WTC11 (cell line): ENCODE data around the gene FAR1. TPM values are rescaled to one million over a fixed set of nuclear protein-coding genes. Genes with fewer than 3 reads are reported as not detected.

Experiments
- ATAC-seq: fragments of 200-7000 bp; cut with Tn5 transposase; 2 replicates; pipeline ENCODE4 v1.10.0; 2021; ENCODE audit warnings: mild to moderate bottlenecking, moderate library complexity
- CTCF ChIA-PET: fragments of 300-600 bp; sonication (Branson Sonifier 250); formaldehyde crosslinking; loops from one replicate; lab custom pipeline; 2021; ENCODE audit warnings: antibody characterized with exemption; lab: Charles Lee
- POLR2A ChIA-PET: fragments of 350-600 bp; sonication (Branson Sonifier 250); formaldehyde crosslinking; loops from one replicate; lab custom pipeline; 2021; ENCODE audit warnings: antibody characterized with exemption; lab: Charles Lee
- DNase-seq: peaks from one replicate; pipeline ENCODE4 v3.0.0; 2021; ENCODE audit warnings: low spot score
- H3K27ac Mint-ChIP-seq: 2 replicates; pipeline ENCODE4 v1.8.0; 2021; ENCODE audit warnings: mixed read lengths
- H3K27me3 Mint-ChIP-seq: 2 replicates; pipeline ENCODE4 v1.8.0; 2021; ENCODE audit warnings: low read depth, mild to moderate bottlenecking, moderate library complexity, mixed read lengths
- H3K36me3 Mint-ChIP-seq: 2 replicates; pipeline ENCODE4 v1.8.0; 2021; ENCODE audit warnings: mixed read lengths
- H3K4me1 Mint-ChIP-seq: 2 replicates; pipeline ENCODE4 v1.8.0; 2022; ENCODE audit warnings: mixed read lengths
- H3K4me3 Mint-ChIP-seq: 2 replicates; pipeline ENCODE4 v1.8.0; 2021; ENCODE audit warnings: mild to moderate bottlenecking, moderate library complexity, mixed read lengths
- H3K9me3 Mint-ChIP-seq: 2 replicates; pipeline ENCODE4 v1.8.0; 2021; ENCODE audit warnings: mixed read lengths
- AFF4 ChIP-seq: sonication (generic); formaldehyde crosslinking; IDR thresholded peaks from 2 replicates; pipeline ENCODE4 v1.8.1; 2023; ENCODE audit warnings: mild to moderate bottlenecking, missing genetic modification reagents, borderline replicate concordance
- ARID4B ChIP-seq: sonication (generic); formaldehyde crosslinking; IDR thresholded peaks from 2 replicates; pipeline ENCODE4 v1.8.0; 2023; ENCODE audit warnings: missing genetic modification reagents, mild to moderate bottlenecking, borderline replicate concordance
- GABPB1 ChIP-seq: sonication (generic); formaldehyde crosslinking; IDR thresholded peaks from 2 replicates; pipeline ENCODE4 v1.8.1; 2023; ENCODE audit warnings: mild to moderate bottlenecking, missing genetic modification reagents
- OVOL2 ChIP-seq: fragments of 250-450 bp; sonication (Bioruptor Pico); IDR thresholded peaks from 2 replicates; pipeline ENCODE4 v1.9.0; 2021; ENCODE audit warnings: mild to moderate bottlenecking, borderline replicate concordance
- PRRX2 ChIP-seq: fragments of 250-450 bp; sonication (Bioruptor Pico); IDR thresholded peaks from 2 replicates; pipeline ENCODE4 v1.8.0; 2021; ENCODE audit warnings: mild to moderate bottlenecking
- SP1 ChIP-seq: sonication (generic); formaldehyde crosslinking; conservative IDR thresholded peaks from 2 replicates; pipeline ENCODE4 v1.8.1; 2022; ENCODE audit warnings: missing genetic modification reagents
- USF1 ChIP-seq: sonication (generic); formaldehyde crosslinking; IDR thresholded peaks from 2 replicates; pipeline ENCODE4 v1.8.0; 2022; ENCODE audit warnings: mild to moderate bottlenecking, missing genetic modification reagents
- ZNF138 ChIP-seq: sonication (generic); formaldehyde crosslinking; conservative IDR thresholded peaks from 2 replicates; pipeline ENCODE4 v1.8.1; 2022; ENCODE audit warnings: mild to moderate bottlenecking, moderate library complexity, missing genetic modification reagents
- ZNF232 ChIP-seq: sonication (generic); formaldehyde crosslinking; IDR thresholded peaks from 2 replicates; pipeline ENCODE4 v1.8.0; 2022; ENCODE audit warnings: mild to moderate bottlenecking, missing genetic modification reagents
- ZNF423 ChIP-seq: fragments of 250-450 bp; sonication (Bioruptor Pico); IDR thresholded peaks from 2 replicates; pipeline ENCODE4 v2.1.2; 2022; ENCODE audit warnings: mild to moderate bottlenecking, moderate library complexity
- ZNF425 ChIP-seq: fragments of 250-450 bp; sonication (Bioruptor Pico); conservative IDR thresholded peaks from 2 replicates; pipeline ENCODE4 v1.9.0; 2021; ENCODE audit warnings: mild to moderate bottlenecking
- ZNF512 ChIP-seq: sonication (generic); formaldehyde crosslinking; IDR thresholded peaks from 2 replicates; pipeline ENCODE4 v1.8.1; 2022; ENCODE audit warnings: missing genetic modification reagents, borderline replicate concordance
- total RNA-seq: library from RNA; stranded (reverse); gene quantifications from 3 replicates; pipeline ENCODE4 v1.2.3, GENCODE V29; 2021

The FAR1 gene
- total RNA-seq, 1 experiment from 2014 or later = 63.9 TPM

- TF ChIP-seq ARID4B (no peak), ZNF512 (CRISPR knock-in tag) (no peak), ZNF232 (CRISPR knock-in tag) (no peak), ZNF425 (CRISPR knock-in tag) (no peak), USF1 (no peak), OVOL2 (CRISPR knock-in tag) (no peak), AFF4 (no peak), SP1 (CRISPR knock-in tag) (no peak)
These were observed 52.5 kb downstream of the FAR1 start (continued) for GRCh38 chr11:13720940-13721339.

GRCh38 chr11:13721760-13722159 lies 53.3 kb downstream of the FAR1 start:
- H3K9me3 Mint-ChIP-seq = no peaks in the 10 kb centered on the region

More at GRCh38 chr11:13721760-13722159, 53.3 kb downstream of the FAR1 start:
- POLR2A ChIA-PET = no interaction called here
- CTCF ChIA-PET = no interaction called here
- Mint-ChIP-seq H3K4me1 (0 out of 2 replicates have a peak, but pooled peaks cover 4% of the 10 kb centered on the region), H3K27ac (no peak overlapping the region), H3K36me3 (peaks cover 32% of the 10 kb centered on the region), H3K27me3 (no peaks in the 10 kb centered on the region), H3K4me3 (no peak overlapping the region)
- no peak for ATAC-seq
- TF ChIP-seq PRRX2 (no peak), ZNF425 (CRISPR knock-in tag) (no peak), GABPB1 (CRISPR knock-in tag) (no peak), ZNF423 (CRISPR knock-in tag) (no peak), ZNF138 (CRISPR knock-in tag) (no peak)
- DNase-seq = no peak
